ENCODE measurements around the gene DNAJC13. TPM values are rescaled to one million over a fixed set of nuclear protein-coding genes. Genes with fewer than 3 reads are reported as not detected.

The DNAJC13 gene
- 38.0 and 49.0 TPM in 2 replicates for total RNA-seq (ENCODE audit: low replicate concordance)

DNA sequence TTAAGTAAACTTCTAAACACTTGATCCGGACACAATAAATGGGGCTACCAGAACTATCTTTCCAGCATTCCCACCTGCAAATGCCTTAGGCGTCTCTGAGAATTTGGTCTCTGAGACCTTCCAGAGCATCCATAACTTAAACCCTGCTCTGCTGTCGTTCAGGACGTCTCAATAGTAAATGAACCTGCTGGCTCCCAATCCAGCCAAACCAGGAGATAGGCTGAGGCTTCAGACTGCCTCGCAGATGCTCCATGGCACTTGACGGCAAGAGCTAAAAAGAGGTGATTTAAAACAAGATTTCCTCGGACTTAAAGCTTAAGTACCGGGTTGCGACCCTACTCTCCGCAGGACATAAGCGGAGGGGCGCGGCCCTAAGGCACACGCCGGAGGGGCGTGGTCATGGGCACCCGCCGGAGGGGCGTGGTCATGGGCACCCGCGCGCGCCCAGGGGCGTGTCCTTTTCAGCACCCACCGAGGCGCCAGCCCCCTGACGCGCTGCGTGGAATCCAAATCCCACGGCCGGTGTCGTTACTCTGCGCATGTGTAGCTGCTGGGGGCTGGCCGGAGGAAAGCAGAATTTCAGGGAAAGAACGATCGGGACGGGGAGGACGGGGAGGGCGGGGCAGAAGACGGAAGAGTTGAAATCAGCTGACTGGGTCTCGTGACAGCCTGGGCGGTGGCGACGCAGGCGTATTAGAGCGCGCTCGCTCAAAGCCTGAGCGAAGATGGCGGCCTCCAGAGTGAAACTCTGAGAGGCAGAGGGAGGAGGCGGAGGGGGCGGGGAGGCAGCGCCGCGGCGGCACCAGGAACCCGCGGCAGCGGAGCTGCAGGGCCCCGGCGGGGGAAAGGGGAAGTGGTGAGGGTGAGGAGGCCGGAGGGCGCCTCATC, at the start of gene DNAJC13:
DNAJC13 (plus strand) TSS at position 696 of the 888 bp plus-strand sequence. CDS start 17,049 bp downstream, outside the sequence.

Other genes starting within 250 kb of the DNAJC13 start
- gene ACP3, start 100.1 kb upstream of the DNAJC13 start, total RNA-seq (ENCODE audit: low replicate concordance), result 0.08 and 0.23 TPM in 2 replicates
- 4.9 and 27.6 TPM in 2 replicates for gene ACKR4, start 179.8 kb downstream of the DNAJC13 start, total RNA-seq (ENCODE audit: low replicate concordance)
- gene ACAD11, start 242.3 kb downstream of the DNAJC13 start, total RNA-seq (ENCODE audit: low replicate concordance), result 41.2 and 49.1 TPM in 2 replicates
- 28.4 and 59.5 TPM in 2 replicates for gene UBA5, start 242.8 kb downstream of the DNAJC13 start, total RNA-seq (ENCODE audit: low replicate concordance)

All from smooth muscle cell of the coronary artery (primary cell).